Hematopoietic multipotent progenitor cell treated with erythropoietin and hydrocortisone succinate and interleukin-3 and kit ligand, for 17 days (in vitro differentiated cells): ENCODE measurements around the gene GDF9.
A peak's percentile ranks its signal among the peaks of the same experiment; 100 is the strongest.

ENCODE experiments used
- DNase-seq: peaks from one replicate; pipeline ENCODE4 v3.0.0-alpha.2; 2015; ENCODE audit warnings: low spot score

The GDF9 gene

DNA sequence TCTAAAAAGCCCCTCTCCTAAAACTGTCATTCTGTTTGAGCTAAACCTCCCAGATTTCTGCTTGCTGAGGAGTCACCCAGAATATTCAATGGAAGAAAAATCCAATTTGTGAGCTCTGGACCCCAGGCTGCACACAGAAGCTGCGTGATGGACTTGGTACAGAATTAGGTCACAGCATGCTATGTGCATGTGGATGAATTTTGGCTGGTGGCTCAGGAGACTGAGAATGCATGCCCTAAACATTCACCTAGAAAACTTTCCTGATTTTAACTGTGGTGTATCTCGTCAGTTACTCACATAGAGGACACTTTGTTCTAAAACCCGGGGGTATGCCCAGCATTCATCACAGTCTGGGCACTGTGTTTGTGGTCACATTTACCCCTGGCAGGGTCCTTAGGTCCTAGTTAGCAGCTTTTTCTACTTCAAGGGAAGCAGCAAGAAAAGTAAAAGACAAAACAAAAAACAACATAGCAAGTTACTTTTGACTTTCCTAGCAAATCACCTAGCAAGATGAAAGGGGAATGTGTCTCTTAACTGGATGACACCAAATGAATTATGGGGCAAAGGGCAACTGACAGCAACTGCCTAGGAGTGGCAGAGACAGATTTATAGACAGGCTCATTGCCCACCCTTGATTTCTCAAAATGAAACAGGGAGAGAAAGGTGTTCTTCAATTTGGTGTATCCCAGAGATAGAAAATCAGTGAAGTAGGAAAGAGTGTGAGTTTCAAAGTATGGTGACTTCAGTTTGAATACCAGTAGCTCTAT is 27.6 kb downstream of the GDF9 start:
- DNase-seq = no peak

GRCh38 chr5:132837868-132838267 is 28.4 kb downstream of the GDF9 start:
- DNase-seq = no peak

- no peak for DNase-seq
Observed at GRCh38 chr5:132836852-132837251, 29.4 kb downstream of the GDF9 start.

DNA sequence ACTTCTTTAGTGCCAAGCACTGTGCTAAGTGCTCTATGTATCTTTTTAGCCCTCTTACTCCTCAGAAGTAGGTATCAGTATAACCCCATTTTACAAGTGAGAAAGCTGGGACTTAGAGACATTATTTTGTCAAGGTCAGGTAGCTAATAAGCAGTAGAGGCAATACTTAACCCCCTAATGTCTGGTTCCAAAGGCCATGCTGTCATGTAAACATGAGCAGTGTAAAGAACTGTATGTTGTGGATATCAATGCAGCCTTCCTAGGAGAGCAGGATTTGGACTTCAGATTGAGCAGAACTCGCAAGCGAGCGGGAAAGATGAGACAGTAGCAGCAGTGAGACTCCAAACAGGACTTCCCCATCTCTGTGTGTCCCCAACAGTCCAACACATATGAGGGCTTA is 32.2 kb downstream of the GDF9 start:
- no peak for DNase-seq

- DNase-seq = no peak
Observed at GRCh38 chr5:132832612-132833011, 33.7 kb downstream of the GDF9 start.

DNA sequence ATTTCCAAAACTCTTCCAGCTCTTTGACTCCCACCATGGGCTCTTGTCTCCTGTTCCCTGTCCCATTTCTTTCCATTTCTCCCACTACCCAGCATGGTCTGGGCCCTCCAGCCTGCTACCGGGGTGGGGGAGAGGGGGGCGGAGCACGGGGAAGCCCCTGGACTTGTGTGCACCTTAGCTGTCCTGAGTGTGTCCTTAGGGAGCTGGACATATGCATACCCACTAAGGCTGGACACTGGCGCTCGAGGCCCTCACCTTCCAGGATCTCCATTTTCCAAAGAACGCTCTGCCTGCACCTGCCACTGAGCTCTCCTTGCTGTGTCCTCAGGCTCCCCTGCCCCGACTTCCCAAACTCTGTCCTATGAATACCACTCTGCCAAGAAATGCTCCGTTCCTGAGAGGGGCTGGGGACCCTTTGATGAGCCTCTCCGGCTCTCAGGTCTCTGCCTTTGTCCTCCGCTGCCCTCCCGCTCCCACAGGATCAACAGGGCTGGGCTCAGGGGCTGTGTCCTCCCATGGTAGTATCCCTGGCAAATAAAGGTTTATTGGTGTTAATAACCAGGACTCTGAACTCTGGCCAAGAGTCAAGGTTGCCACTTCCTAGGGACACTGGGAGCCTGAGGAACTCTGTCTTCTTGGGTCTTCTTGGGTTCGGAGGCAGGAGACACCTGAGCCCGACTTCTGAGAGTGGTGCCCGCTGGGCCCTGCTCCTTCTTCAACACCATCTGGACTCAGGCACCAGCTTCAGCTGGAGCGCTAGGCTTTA is 35.0 kb downstream of the GDF9 start:
- DNase-seq = no peak

DNA sequence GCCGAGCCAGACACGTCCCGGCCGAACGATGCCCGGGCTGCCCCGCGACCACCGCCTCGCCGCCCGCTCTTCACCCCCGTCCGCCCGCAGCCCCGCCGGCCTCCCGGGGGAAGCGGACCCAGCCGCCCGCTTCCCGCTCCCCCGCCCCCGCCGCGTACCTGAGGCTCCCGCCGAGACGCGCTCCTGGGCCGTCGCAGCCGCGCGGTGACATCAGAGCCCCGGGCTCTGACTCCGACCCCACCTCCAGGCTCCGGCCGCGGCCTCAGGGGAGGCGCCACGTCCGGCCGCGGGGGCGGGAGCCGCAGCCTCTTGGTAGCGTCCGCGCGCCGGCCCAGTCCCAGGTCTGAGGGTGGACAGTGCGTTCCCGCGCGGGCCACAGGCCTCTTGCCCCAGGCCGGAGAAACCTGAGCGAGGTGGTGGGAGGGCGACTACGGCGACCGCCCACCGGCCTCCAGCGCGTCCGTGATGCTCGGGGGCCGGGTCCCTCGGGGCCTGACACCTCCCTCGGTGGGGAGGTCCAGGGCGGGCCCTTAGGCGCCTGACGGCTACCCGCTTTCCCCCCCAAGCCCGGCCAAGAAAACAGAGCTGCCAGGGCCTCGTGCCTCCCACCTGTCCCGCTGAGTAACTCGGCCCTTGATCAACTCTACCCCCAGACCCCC is 35.7 kb downstream of the GDF9 start, which contains the start of gene SHROOM1:
Gene SHROOM1, minus strand, starts transcription at position 212 of the 659 bp plus-strand sequence. CDS start 4,507 bp downstream, outside the sequence.
- DNase-seq = no peak

DNA sequence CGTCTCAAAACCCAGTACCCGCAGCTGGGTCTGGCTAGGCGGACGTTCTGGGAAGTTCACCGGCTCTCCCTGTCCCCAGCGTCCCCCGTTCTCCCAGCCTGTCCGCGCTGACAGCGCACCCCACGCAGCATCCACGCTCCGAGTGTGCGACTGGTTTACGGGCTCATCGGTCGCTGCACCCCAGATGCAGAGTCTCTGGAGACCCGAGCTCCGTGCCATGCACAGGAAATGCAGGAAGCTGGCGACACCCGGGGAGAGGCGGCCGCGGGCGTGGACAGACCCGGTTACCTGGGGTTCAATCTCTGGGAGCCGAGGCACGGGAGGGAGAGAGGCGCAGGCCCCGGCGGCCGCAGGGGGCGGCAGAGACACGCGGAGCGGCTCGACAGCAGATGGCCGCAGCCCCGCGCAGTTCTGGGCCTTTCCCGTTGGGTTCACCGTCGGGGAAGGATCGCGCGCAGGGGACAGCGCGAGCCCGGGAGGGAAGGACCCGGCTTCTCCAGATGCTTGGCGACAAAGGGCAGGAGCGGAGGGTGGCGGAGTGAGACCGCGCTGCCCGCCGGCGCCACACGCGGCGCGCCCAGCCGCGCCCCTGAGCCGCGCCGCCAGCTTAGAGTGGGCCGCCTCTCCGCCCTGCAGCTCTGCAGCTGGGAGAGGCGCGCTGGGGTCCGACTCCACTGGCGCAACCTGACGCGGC is 36.4 kb downstream of the GDF9 start:
- peak; percentile 59 for DNase-seq

DNA sequence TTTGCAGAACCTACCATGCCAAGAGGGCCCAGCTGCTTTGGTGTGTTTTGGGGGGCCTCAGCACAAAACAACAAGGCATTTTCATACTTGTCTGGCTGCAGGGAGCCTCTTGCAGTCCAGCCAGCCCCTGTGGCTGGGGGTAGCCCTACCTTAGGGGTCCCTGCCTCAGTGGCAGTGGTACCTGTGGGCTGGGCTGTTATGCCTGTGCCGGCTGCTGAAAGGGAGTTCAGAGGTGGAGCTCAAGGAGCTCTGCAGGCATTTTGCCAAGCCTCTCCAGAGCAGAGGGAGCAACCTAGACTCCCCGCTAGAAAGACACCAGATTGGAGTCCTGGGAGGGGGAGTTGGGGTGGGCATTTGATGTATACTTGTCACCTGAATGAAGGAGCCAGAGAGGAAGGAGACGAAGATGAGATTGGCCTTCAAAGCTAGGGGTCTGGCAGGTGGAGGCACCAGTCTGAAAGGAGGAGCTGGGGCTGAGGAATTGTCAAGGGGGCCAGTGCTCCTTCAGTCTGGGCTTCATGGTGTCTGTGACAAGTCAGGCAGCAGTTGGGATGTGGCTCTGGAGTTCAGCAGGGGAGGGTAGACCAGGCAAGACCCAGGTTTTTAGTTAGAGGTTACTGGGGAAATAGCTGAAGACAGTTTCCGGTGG is 37.3 kb downstream of the GDF9 start:
- DNase-seq = no peak

GRCh38 chr5:132827943-132828673 is 38.2 kb downstream of the GDF9 start:
- DNase-seq = no peak

DNA sequence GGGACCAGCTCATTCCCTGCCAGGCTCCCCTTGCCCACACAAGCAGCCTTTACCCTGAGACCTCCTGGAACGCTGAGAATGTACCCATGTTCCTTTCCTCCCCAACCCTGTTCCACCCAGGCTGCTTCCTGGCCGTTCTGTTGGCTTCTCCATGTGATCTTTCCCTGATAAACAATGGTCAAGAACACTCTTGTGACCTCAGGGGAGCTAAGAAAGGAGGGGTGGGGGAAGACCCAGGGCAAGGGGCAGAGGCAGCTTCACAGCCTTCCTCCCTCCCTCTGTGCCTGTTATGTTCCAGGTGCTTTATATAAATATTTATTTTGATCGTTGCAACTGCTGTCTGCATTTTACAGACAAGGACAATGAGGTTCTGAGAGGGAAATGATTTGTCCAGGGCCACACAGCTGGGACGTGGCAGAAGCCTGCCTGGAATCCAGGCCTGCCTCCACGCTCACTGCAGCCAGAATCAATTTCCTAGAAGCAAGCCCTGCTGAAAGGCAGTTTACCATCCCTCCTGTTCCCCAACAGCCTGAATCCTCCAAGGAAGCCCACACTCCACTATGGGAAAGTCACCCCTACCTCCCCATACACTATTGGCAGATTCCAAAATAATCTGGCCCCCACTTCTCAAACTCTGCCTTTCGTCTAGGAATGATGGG is 39.7 kb downstream of the GDF9 start:
- DNase-seq = no peak

- DNase-seq = no peak
Observed at GRCh38 chr5:132825834-132826391, 40.4 kb downstream of the GDF9 start.

DNA sequence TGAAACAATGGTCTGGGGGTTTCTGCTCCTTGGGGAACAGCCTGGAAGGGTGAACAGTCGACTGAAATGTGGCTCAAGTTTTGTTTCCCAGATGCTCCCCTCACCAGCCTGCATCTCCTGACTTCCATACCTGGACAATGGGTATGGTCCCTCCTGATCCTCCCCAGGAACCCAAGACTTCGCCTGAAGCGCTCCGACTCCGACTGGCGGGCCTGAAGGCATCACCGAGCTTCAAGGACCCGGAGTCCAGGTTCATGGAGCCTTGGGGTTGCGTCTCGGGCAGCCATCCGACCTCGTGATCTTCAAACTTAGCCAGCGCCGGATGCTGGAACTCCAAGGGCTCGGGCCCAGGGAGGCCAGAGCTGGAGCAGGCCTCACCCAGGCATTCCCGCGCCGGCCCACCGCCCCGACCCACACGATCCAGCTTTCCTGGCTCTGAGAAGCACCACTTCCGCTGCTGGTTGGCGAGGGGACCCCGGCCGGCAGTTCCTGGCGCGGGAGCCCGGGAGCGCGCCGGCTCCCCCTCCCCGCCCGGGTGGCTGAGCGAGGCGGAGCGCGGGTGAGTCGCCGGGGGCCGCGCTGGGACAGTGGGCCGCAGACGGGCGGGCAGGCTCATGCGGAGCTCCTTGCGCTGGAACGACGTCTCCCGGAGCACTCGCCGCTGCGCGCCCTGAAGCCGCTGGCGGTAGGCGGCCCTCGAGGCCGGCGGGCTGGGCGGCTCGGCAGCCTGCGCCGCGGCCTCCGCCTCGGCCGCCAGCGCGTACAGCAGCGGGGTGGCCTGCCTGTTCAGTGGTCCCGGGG is 41.0 kb downstream of the GDF9 start:
- DNase-seq = no peak

GRCh38 chr5:132824426-132824825 is 41.8 kb downstream of the GDF9 start:
- no peak for DNase-seq

GRCh38 chr5:132823481-132824050 is 42.7 kb downstream of the GDF9 start:
- DNase-seq = no peak

- no peak for DNase-seq
Observed at GRCh38 chr5:132822650-132823480, 43.4 kb downstream of the GDF9 start.

GRCh38 chr5:132821791-132822190 is 44.5 kb downstream of the GDF9 start:
- DNase-seq = no peak

GRCh38 chr5:132821350-132821749 is 44.9 kb downstream of the GDF9 start:
- no peak for DNase-seq
